Natural killer cell (primary cell): Measurements from ENCODE around the gene FAM171A1. TPM values are rescaled to one million over a fixed set of nuclear protein-coding genes. Genes with fewer than 3 reads are reported as not detected.

ENCODE experiments used
- ATAC-seq, 3 donors: fragments of 150-1000 bp in 2 of 3; fragments of 200-7000 bp in 1 of 3; cut with Tn5 transposase; 1 replicate in 1 of 3; 2 replicates in 2 of 3; pipeline ENCODE4 v1.10.0; 2021; ENCODE audit warnings: mild to moderate bottlenecking in 2 of 3, moderate library complexity in 2 of 3
- DNase-seq, 2 donors: peaks; one replicate each; pipeline versions ENCODE4 v3.0.0 to v3.0.0-alpha.2; 2013 to 2021; ENCODE audit warnings: mixed read lengths in 1 of 2
- H3K27ac ChIP-seq: one replicate; pipeline ENCODE4 v1.5.1; 2013; ENCODE audit warnings: mild to moderate bottlenecking, low read length
- H3K27me3 ChIP-seq: one replicate; pipeline ENCODE4 v1.6.1; 2013; ENCODE audit warnings: low read length; ENCODE audit not compliant: control insufficient read depth, insufficient read depth
- H3K36me3 ChIP-seq: one replicate; pipeline ENCODE4 v1.6.1; 2013; ENCODE audit warnings: low read length; ENCODE audit not compliant: control insufficient read depth, insufficient read depth
- H3K4me1 ChIP-seq: one replicate; pipeline ENCODE4 v1.6.1; 2013; ENCODE audit warnings: low read length; ENCODE audit not compliant: control insufficient read depth, insufficient read depth
- H3K4me3 ChIP-seq: one replicate; pipeline ENCODE4 v1.5.1; 2013; ENCODE audit warnings: low read length
- H3K9me3 ChIP-seq: one replicate; pipeline ENCODE4 v1.6.1; 2013; ENCODE audit warnings: low read length; ENCODE audit not compliant: control insufficient read depth, insufficient read depth
- H3K27ac Mint-ChIP-seq, 2 donors: one replicate each; pipeline ENCODE4 v1.8.0; 2022; ENCODE audit warnings: mild to moderate bottlenecking in 2 of 2, mixed read lengths in 2 of 2, moderate library complexity in 1 of 2
- H3K27me3 Mint-ChIP-seq, 2 donors: one replicate each; pipeline ENCODE4 v1.8.0; 2022; ENCODE audit warnings: low read depth in 2 of 2, mixed read lengths in 2 of 2
- H3K36me3 Mint-ChIP-seq: one replicate; pipeline ENCODE4 v1.8.0; 2022; ENCODE audit warnings: mixed read lengths
- H3K4me1 Mint-ChIP-seq, 2 donors: one replicate each; pipeline ENCODE4 v1.8.0; 2022; ENCODE audit warnings: mixed read lengths in 2 of 2
- H3K4me3 Mint-ChIP-seq: one replicate; pipeline ENCODE4 v1.8.0; 2022; ENCODE audit warnings: mild to moderate bottlenecking, moderate library complexity, mixed read lengths
- H3K9me3 Mint-ChIP-seq, 2 donors: one replicate each; pipeline ENCODE4 v1.8.0; 2022; ENCODE audit warnings: mixed read lengths in 2 of 2
- CTCF ChIP-seq: fragments of 200-600 bp; IDR thresholded peaks from one replicate; pipeline ENCODE4 v1.8.0; 2022; ENCODE audit warnings: antibody characterized with exemption
- WGBS: methylation state at CpG from one replicate; pipeline ENCODE4 v1.1.7; 2013; ENCODE audit warnings: missing lambda C conversion rate; ENCODE audit not compliant: insufficient coverage; 5-methylcytosine and 5-hydroxymethylcytosine counted together
- intact Hi-C: fragments of 100-400 bp; cut with micrococcal nuclease; formaldehyde crosslinking; loops from one replicate; pipeline ENCODE4 v1.14.2; 2022
- total RNA-seq, 4 donors: library from RNA; stranded (reverse); fragments of 120-200 nt in 1 of 4; gene quantifications; one replicate each; pipeline versions ENCODE4 v1.2.3 to v1.2.4, GENCODE V29; 2013 to 2022

The FAM171A1 gene
- total RNA-seq, 3 donors from 2014 or later (not counting 1 experiment from before 2014, with no cell fraction given), result 0.99 to 2.3 (median 1.6) TPM

GRCh38 chr10:15237351-15237750 is 133.7 kb downstream of the FAM171A1 start:
- ATAC-seq, result no peak
- intact Hi-C loops, result no loop called here
- 91% methylated on average over 5 of the region's 5 CpGs for WGBS

GRCh38 chr10:15236340-15236739 is 134.7 kb downstream of the FAM171A1 start:
- Histone ChIP-seq H3K27ac (no peak overlapping the region), H3K4me1 (no peaks in the 10 kb centered on the region), H3K27me3 (no peaks in the 10 kb centered on the region), H3K36me3 (no peaks in the 10 kb centered on the region), H3K9me3 (no peaks in the 10 kb centered on the region), H3K4me3 (no peak overlapping the region)
- no peaks in the 10 kb centered on the region for H3K4me1 Mint-ChIP-seq
- intact Hi-C loops, result no loop called here
- ATAC-seq (no peak), DNase-seq (no peak)
- H3K4me3 Mint-ChIP-seq, result no peak overlapping the region
- H3K27me3 Mint-ChIP-seq, result no peaks in the 10 kb centered on the region
- H3K36me3 Mint-ChIP-seq, result no peaks in the 10 kb centered on the region
- TF ChIP-seq CTCF, result no peak
- whole genome bisulfite sequencing, result 89% methylated on average over 9 of the region's 9 CpGs
- H3K9me3 Mint-ChIP-seq, result no peaks in the 10 kb centered on the region
- H3K27ac Mint-ChIP-seq, result no peak overlapping the region

More at GRCh38 chr10:15237351-15237750, 133.7 kb downstream of the FAM171A1 start:
- Histone ChIP-seq H3K4me1 (no peaks in the 10 kb centered on the region), H3K27ac (no peak overlapping the region), H3K4me3 (no peak overlapping the region), H3K9me3 (no peaks in the 10 kb centered on the region), H3K27me3 (no peaks in the 10 kb centered on the region), H3K36me3 (no peaks in the 10 kb centered on the region)
- H3K4me1 Mint-ChIP-seq, result no peaks in the 10 kb centered on the region
- no peaks in the 10 kb centered on the region for H3K27me3 Mint-ChIP-seq
- no peak for TF ChIP-seq CTCF
- no peak overlapping the region for H3K27ac Mint-ChIP-seq
- no peaks in the 10 kb centered on the region for H3K36me3 Mint-ChIP-seq
- DNase-seq, result peak in 1 of 2 donors; percentile 8
- H3K4me3 Mint-ChIP-seq, result no peak overlapping the region
- no peaks in the 10 kb centered on the region for H3K9me3 Mint-ChIP-seq

- Histone ChIP-seq H3K27ac (no peak overlapping the region), H3K9me3 (no peaks in the 10 kb centered on the region), H3K4me1 (no peaks in the 10 kb centered on the region), H3K4me3 (no peak overlapping the region), H3K27me3 (no peaks in the 10 kb centered on the region), H3K36me3 (no peaks in the 10 kb centered on the region)
- ATAC-seq (no peak), DNase-seq (no peak)
- no peak overlapping the region for H3K4me3 Mint-ChIP-seq
- H3K4me1 Mint-ChIP-seq, result no peaks in the 10 kb centered on the region
- intact Hi-C loops, result no loop called here
- peaks cover 0 to 2% of the 10 kb centered on the region in 2 donors for H3K27me3 Mint-ChIP-seq
- peaks cover 0 to 6% of the 10 kb centered on the region in 2 donors for H3K9me3 Mint-ChIP-seq
- TF ChIP-seq CTCF, result no peak
- WGBS, result 84% methylated on average over 8 of the region's 8 CpGs
- H3K27ac Mint-ChIP-seq, result no peak overlapping the region
- no peaks in the 10 kb centered on the region for H3K36me3 Mint-ChIP-seq
Measured at GRCh38 chr10:15232279-15232678, 138.8 kb downstream of the FAM171A1 start.

- no peak for ATAC-seq
- H3K27me3 Mint-ChIP-seq, result peaks cover 0 to 2% of the 10 kb centered on the region in 2 donors
- no peak overlapping the region for H3K4me3 Mint-ChIP-seq
- H3K27ac Mint-ChIP-seq, result no peak overlapping the region
- no peak for TF ChIP-seq CTCF
- no peak for DNase-seq
- no peak overlapping the region for H3K4me3 ChIP-seq
- H3K36me3 Mint-ChIP-seq, result no peaks in the 10 kb centered on the region
- H3K9me3 Mint-ChIP-seq, result peaks cover 0 to 6% of the 10 kb centered on the region in 2 donors
- no peaks in the 10 kb centered on the region for H3K4me1 Mint-ChIP-seq
- intact Hi-C loops, result no loop called here
- H3K9me3 ChIP-seq, result no peaks in the 10 kb centered on the region
- no peaks in the 10 kb centered on the region for H3K27me3 ChIP-seq
- no peaks in the 10 kb centered on the region for H3K36me3 ChIP-seq
- no peaks in the 10 kb centered on the region for H3K4me1 ChIP-seq
- 95% methylated on average over 11 of the region's 11 CpGs for WGBS
- no peak overlapping the region for H3K27ac ChIP-seq
Measured at GRCh38 chr10:15231426-15231825, 139.7 kb downstream of the FAM171A1 start.
